ENCODE results near the gene POLD4.

Gene POLD4

GRCh38 chr11:67370351-67371076, 17.2 kb upstream of the POLD4 start:
- no peak for DNase-seq

GRCh38 chr11:67369801-67370284, 16.5 kb upstream of the POLD4 start:
- no peak for DNase-seq

- no peak for DNase-seq
Measured at GRCh38 chr11:67369275-67369674, 15.9 kb upstream of the POLD4 start.

GRCh38 chr11:67368621-67369020, 15.3 kb upstream of the POLD4 start:
- DNase-seq = no peak

GRCh38 chr11:67367761-67368227, 14.4 kb upstream of the POLD4 start:
- DNase-seq = no peak

- no peak for DNase-seq
Measured at GRCh38 chr11:67366961-67367760, 13.8 kb upstream of the POLD4 start.

- DNase-seq = no peak
Measured at GRCh38 chr11:67366546-67366945, 13.2 kb upstream of the POLD4 start.

- no peak for DNase-seq
Measured at GRCh38 chr11:67365736-67366444, 12.5 kb upstream of the POLD4 start.

- DNase-seq = no peak
Measured at GRCh38 chr11:67364783-67365722, 11.7 kb upstream of the POLD4 start.

- DNase-seq = no peak
Measured at GRCh38 chr11:67364169-67364568, 10.8 kb upstream of the POLD4 start.

- DNase-seq = no peak
Measured at GRCh38 chr11:67357831-67358670, 4.7 kb upstream of the POLD4 start.

- DNase-seq = peak; percentile 57
Measured at GRCh38 chr11:67356864-67357561, 3.7 kb upstream of the POLD4 start.

GRCh38 chr11:67356387-67356863, 3.1 kb upstream of the POLD4 start:
- DNase-seq = no peak

GRCh38 chr11:67355794-67356386, 2.5 kb upstream of the POLD4 start:
- no peak for DNase-seq

- DNase-seq = no peak
Measured at GRCh38 chr11:67355023-67355793, 1.9 kb upstream of the POLD4 start.

GRCh38 chr11:67354075-67355022, 1.0 kb upstream of the POLD4 start:
- DNase-seq = no peak

- DNase-seq = peak; percentile 63
Measured at GRCh38 chr11:67352546-67353316, 615 bp downstream of the POLD4 start.

Data from NCI-H345 (cell line).